ENCODE measurements around the gene NFATC3.

The NFATC3 gene

GRCh38 chr16:68244903-68245853, 160.0 kb downstream of the NFATC3 start, which contains the start of gene PLA2G15:
TSS of gene PLA2G15 (plus strand) at chr16:68245373. CDS start at chr16:68245427, 54 bp downstream.
- TF ChIP-seq, protein P1, sequence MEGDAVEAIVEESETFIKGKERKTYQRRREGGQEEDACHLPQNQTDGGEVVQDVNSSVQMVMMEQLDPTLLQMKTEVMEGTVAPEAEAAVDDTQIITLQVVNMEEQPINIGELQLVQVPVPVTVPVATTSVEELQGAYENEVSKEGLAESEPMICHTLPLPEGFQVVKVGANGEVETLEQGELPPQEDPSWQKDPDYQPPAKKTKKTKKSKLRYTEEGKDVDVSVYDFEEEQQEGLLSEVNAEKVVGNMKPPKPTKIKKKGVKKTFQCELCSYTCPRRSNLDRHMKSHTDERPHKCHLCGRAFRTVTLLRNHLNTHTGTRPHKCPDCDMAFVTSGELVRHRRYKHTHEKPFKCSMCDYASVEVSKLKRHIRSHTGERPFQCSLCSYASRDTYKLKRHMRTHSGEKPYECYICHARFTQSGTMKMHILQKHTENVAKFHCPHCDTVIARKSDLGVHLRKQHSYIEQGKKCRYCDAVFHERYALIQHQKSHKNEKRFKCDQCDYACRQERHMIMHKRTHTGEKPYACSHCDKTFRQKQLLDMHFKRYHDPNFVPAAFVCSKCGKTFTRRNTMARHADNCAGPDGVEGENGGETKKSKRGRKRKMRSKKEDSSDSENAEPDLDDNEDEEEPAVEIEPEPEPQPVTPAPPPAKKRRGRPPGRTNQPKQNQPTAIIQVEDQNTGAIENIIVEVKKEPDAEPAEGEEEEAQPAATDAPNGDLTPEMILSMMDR (IDR thresholded peaks at IDR 0.05; ENCODE audit: low read depth, low read length) = no peak
- peak within 1 kb of the TSS; percentile 95 for H3K4me3 ChIP-seq (ENCODE audit: low read depth, low read length)

GRCh38 chr16:68246121-68246520, 161.0 kb downstream of the NFATC3 start:
- H3K4me3 ChIP-seq (ENCODE audit: low read depth, low read length) = peak overlapping the region; percentile 95
- TF ChIP-seq, protein P1 (IDR thresholded peaks at IDR 0.05; ENCODE audit: low read depth, low read length) = no peak

DNA sequence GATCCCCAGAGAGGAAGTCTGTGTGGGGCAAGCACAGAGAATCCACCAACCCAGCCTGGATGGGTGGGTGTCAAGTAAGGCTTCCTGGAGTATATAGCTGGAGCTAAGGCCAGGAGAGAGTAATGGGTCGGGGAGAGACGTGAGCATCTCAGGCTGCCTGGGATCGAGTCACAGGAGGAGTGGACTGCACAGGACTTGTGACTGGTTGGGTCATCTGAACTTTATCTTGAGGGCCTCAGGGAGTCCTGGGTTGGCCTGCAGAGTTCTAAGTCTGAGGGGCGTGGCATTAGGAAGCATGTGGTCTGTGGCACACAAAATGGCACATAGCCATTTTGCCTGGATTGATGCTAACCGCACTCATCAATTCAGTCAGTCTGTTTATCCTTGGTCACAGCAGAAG, 161.5 kb downstream of the NFATC3 start:
- no peak overlapping the region; the same call in 1 of the 2 replicates for H3K4me3 ChIP-seq (ENCODE audit: low read depth, low read length)
- TF ChIP-seq, protein P1 (IDR thresholded peaks at IDR 0.05; ENCODE audit: low read depth, low read length) = no peak

- TF ChIP-seq, protein P1 (IDR thresholded peaks at IDR 0.05; ENCODE audit: low read depth, low read length) = no peak
These were observed 162.2 kb downstream of the NFATC3 start for GRCh38 chr16:68247400-68247799.

GRCh38 chr16:68247932-68248331, 162.8 kb downstream of the NFATC3 start:
- TF ChIP-seq, protein P1 (IDR thresholded peaks at IDR 0.05; ENCODE audit: low read depth, low read length) = no peak
- H3K4me3 ChIP-seq (ENCODE audit: low read depth, low read length) = no peak overlapping the region

More at GRCh38 chr16:68247400-68247799, 162.2 kb downstream of the NFATC3 start:
- no peak overlapping the region for H3K4me3 ChIP-seq (ENCODE audit: low read depth, low read length)

DNA sequence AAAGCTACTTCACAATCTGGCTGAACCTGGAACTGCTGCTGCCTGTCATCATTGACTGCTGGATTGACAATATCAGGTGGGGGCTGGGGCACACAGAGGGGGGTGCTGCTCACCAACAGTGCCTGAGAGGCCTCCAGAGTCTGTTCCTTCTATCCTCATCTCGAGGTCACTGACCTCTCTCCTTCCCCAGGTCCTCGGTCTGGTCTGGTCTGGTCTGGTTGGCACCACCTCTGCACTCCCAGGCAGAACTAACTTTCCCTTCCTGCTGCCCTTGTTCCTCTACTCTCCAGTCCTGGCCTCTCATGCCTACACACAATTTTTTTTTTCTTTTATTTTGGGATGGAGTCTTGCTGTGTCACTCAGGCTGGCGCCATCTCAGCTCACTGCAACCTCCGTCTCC, 164.2 kb downstream of the NFATC3 start:
- TF ChIP-seq, protein P1 (IDR thresholded peaks at IDR 0.05; ENCODE audit: low read depth, low read length) = no peak
- no peak overlapping the region for H3K4me3 ChIP-seq (ENCODE audit: low read depth, low read length)

GRCh38 chr16:68250951-68251350, 165.8 kb downstream of the NFATC3 start:
- TF ChIP-seq, protein P1 (IDR thresholded peaks at IDR 0.05; ENCODE audit: low read depth, low read length) = no peak

More at GRCh38 chr16:68250951-68251350, 165.8 kb downstream of the NFATC3 start:
- no peak overlapping the region for H3K4me3 ChIP-seq (ENCODE audit: low read depth, low read length)
